Measurements from ENCODE around the gene EXOC3L4. TPM values are rescaled to one million over a fixed set of nuclear protein-coding genes. Genes with fewer than 3 reads are reported as not detected.
A peak's percentile ranks its signal among the peaks of the same experiment; 100 is the strongest.
"Not testable (repeated sequence)": the region's sequence is repeated elsewhere in the genome, so short reads cannot be mapped to it uniquely, and the experiment has no call there.

The EXOC3L4 gene
- total and polyA plus RNA-seq, 9 donors, result 0.33 to 1.2 (median 0.85) TPM; not detected in 3

- no peak overlapping the region for H3K4me3 ChIP-seq
- TF ChIP-seq EP300 (IDR thresholded peaks at IDR 0.05), result no peak
- no peak for TF ChIP-seq POLR2A (IDR thresholded peaks at IDR 0.05)
- TF ChIP-seq CTCF (IDR thresholded peaks at IDR 0.05), result no peak
- intact Hi-C loops (cut with DNase I), result no loop called here
- peak overlapping the region in 1 of 2 donors; percentile 60 for H3K27ac ChIP-seq
- peaks cover 13% of the 10 kb centered on the region for H3K4me1 ChIP-seq (ENCODE audit: insufficient read depth)
- 27 to 31% (median 30%) methylated on average over 9 to 10 of the region's 10 CpGs for WGBS, 3 donors
- DNase-seq, result peak in 4 of 5 donors; percentile 54 to 78 (median 74)
- no peaks in the 10 kb centered on the region for H3K9me3 ChIP-seq
- no peaks in the 10 kb centered on the region for H3K27me3 ChIP-seq
- no peaks in the 10 kb centered on the region for H3K36me3 ChIP-seq
Observed at GRCh38 chr14:103118018-103118662, 23.6 kb downstream of the EXOC3L4 start.

GRCh38 chr14:103118663-103119404 is 24.3 kb downstream of the EXOC3L4 start:
- TF ChIP-seq POLR2A (IDR thresholded peaks at IDR 0.05) (no peak), EP300 (IDR thresholded peaks at IDR 0.05) (no peak), CTCF (IDR thresholded peaks at IDR 0.05) (no peak)
- WGBS, 3 donors, result 75 to 88% (median 84%) methylated on average over 9 of the region's 9 CpGs
- Histone ChIP-seq H3K27ac (peak overlapping the region in 1 of 2 donors; percentile 60), H3K9me3 (no peaks in the 10 kb centered on the region), H3K4me1 (ENCODE audit: insufficient read depth) (peaks cover 14% of the 10 kb centered on the region), H3K36me3 (no peaks in the 10 kb centered on the region), H3K4me3 (no peak overlapping the region), H3K27me3 (no peaks in the 10 kb centered on the region)
- no peak for DNase-seq
- intact Hi-C loops (cut with DNase I), result no loop called here

GRCh38 chr14:103119527-103119926 is 25.0 kb downstream of the EXOC3L4 start:
- WGBS, 3 donors, result 92 to 94% (median 93%) methylated on average over 8 of the region's 8 CpGs
- H3K36me3 ChIP-seq; DNase-seq; H3K27me3 ChIP-seq; H3K27ac ChIP-seq; H3K9me3 ChIP-seq; intact Hi-C loops (cut with DNase I); H3K4me3 ChIP-seq: not testable (repeated sequence)
- H3K4me1 ChIP-seq (ENCODE audit: insufficient read depth), result peaks cover 16% of the 10 kb centered on the region

GRCh38 chr14:103121121-103121845 is 26.8 kb downstream of the EXOC3L4 start:
- no peak overlapping the region for H3K4me3 ChIP-seq
- peaks cover 16% of the 10 kb centered on the region for H3K4me1 ChIP-seq (ENCODE audit: insufficient read depth)
- WGBS, 3 donors, result 49 to 66% (median 57%) methylated on average over 18 of the region's 18 CpGs
- H3K9me3 ChIP-seq, result no peaks in the 10 kb centered on the region
- H3K27ac ChIP-seq, result peak overlapping the region; percentile 41 to 67
- intact Hi-C loops (cut with DNase I), result no loop called here
- DNase-seq, result peak in 2 of 5 donors; percentile 47 to 48
- TF ChIP-seq POLR2A (IDR thresholded peaks at IDR 0.05), result peak; percentile 11
- no peak for TF ChIP-seq CTCF (IDR thresholded peaks at IDR 0.05)
- H3K27me3 ChIP-seq, result no peaks in the 10 kb centered on the region
- H3K36me3 ChIP-seq, result no peaks in the 10 kb centered on the region

Data from ovary (tissue), 9 donors.